HG03457 (cell line): Measurements from ENCODE around the gene MOXD1.

Experiments used
- ATAC-seq: cut with Tn5 transposase; IDR thresholded peaks from one replicate; pipeline ENCODE4 v1.9.1; 2021; ENCODE audit warnings: moderate number of reproducible peaks; ENCODE audit not compliant: unreplicated experiment

Gene MOXD1

GRCh38 chr6:132400883-132401617 is at the start of gene MOXD1:
MOXD1 (minus strand) TSS chr6:132401475; CDS start chr6:132401426, 49 bp downstream.
- peak; percentile 44 for ATAC-seq

- no peak for ATAC-seq
These were observed 45.6 kb upstream of the MOXD1 start for GRCh38 chr6:132446855-132447241.

GRCh38 chr6:132446141-132446854 is 45.0 kb upstream of the MOXD1 start:
- no peak for ATAC-seq

- no peak for ATAC-seq
These were observed 44.1 kb upstream of the MOXD1 start for GRCh38 chr6:132445201-132445951.

- ATAC-seq = no peak
These were observed 41.9 kb upstream of the MOXD1 start for GRCh38 chr6:132443206-132443605.

- no peak for ATAC-seq
These were observed 28.8 kb upstream of the MOXD1 start for GRCh38 chr6:132430110-132430509.

GRCh38 chr6:132425176-132425575 is 23.9 kb upstream of the MOXD1 start:
- ATAC-seq = no peak

GRCh38 chr6:132423839-132424238 is 22.6 kb upstream of the MOXD1 start:
- ATAC-seq = no peak

- ATAC-seq = no peak
These were observed 17.1 kb upstream of the MOXD1 start for GRCh38 chr6:132418235-132418965.

- ATAC-seq = no peak
These were observed 13.5 kb upstream of the MOXD1 start for GRCh38 chr6:132414761-132415160.

GRCh38 chr6:132414322-132414721 is 13.0 kb upstream of the MOXD1 start:
- no peak for ATAC-seq

GRCh38 chr6:132413499-132413802 is 12.2 kb upstream of the MOXD1 start:
- no peak for ATAC-seq

GRCh38 chr6:132412656-132413498 is 11.6 kb upstream of the MOXD1 start:
- ATAC-seq = no peak

GRCh38 chr6:132411296-132411695 is 10.0 kb upstream of the MOXD1 start:
- ATAC-seq = no peak

- ATAC-seq = no peak
These were observed 9.6 kb upstream of the MOXD1 start for GRCh38 chr6:132410830-132411229.

- ATAC-seq = peak; percentile 54
These were observed 4.1 kb upstream of the MOXD1 start for GRCh38 chr6:132405143-132405915.

- ATAC-seq = no peak
These were observed 3.5 kb upstream of the MOXD1 start for GRCh38 chr6:132404736-132405135.

- ATAC-seq = no peak
These were observed 3.1 kb upstream of the MOXD1 start for GRCh38 chr6:132404330-132404729.

- no peak for ATAC-seq
These were observed 477 bp upstream of the MOXD1 start for GRCh38 chr6:132401618-132402285.
